ENCODE data around the gene DNAH5. TPM values are rescaled to one million over a fixed set of nuclear protein-coding genes. Genes with fewer than 3 reads are reported as not detected.

Gene DNAH5
- polyA plus RNA-seq, 3 donors from 2014 or later = not detected

DNA sequence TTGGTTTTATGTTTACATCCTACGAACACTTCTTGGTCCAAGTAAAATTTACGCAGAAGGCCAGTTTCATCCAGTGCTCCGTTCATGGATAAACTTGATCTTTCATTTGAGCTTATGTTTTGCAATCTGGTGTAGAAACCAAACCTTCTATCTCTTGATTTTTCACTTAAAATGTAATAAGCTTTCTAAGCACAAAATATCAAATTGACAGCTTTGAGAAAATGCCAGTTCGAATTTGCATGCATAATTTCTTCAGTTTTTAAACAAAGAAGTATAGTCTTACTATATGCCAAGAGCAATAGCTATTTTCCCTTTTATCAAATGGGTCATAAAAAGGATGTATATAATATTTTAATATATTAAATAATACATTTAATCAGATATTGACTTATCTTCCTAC lies 17.8 kb downstream of the DNAH5 start:
- H3K27me3 Mint-ChIP-seq (ENCODE audit: low read depth in 3 of 3) = peaks cover 0 to 2% (median 0%) of the 10 kb centered on the region in 3 donors
- H3K9me3 Mint-ChIP-seq = no peaks in the 10 kb centered on the region
- H3K36me3 Mint-ChIP-seq = no peaks in the 10 kb centered on the region
- no peak for DNase-seq
- H3K27ac Mint-ChIP-seq = no peak overlapping the region
- no peaks in the 10 kb centered on the region for H3K4me1 Mint-ChIP-seq
- no peak overlapping the region for H3K4me3 Mint-ChIP-seq

DNA sequence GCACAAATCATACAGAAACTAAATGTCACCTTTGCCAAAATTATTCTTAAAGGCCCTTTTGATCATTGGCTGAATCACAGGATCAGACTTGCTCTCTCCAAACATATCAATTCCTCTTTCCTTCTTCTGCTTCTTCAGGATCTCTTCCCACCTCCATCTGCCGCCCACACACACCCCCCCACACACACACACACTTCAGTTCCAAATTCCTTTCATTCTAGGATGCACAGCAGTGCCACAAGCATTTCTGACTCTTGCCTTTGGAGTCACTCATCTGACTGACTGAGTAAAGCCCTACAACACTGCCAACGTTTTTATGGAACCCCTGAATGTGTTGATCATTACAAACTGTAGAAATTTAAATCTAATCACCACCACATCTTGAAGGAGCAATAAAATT lies 22.9 kb downstream of the DNAH5 start:
- Mint-ChIP-seq H3K36me3 (no peaks in the 10 kb centered on the region), H3K9me3 (peaks cover 0 to 2% (median 0%) of the 10 kb centered on the region in 6 donors), H3K27me3 (ENCODE audit: low read depth in 3 of 3) (peaks cover 0 to 2% (median 2%) of the 10 kb centered on the region in 3 donors), H3K4me3 (no peak overlapping the region), H3K4me1 (no peaks in the 10 kb centered on the region), H3K27ac (no peak overlapping the region)
- no peak for DNase-seq

DNA sequence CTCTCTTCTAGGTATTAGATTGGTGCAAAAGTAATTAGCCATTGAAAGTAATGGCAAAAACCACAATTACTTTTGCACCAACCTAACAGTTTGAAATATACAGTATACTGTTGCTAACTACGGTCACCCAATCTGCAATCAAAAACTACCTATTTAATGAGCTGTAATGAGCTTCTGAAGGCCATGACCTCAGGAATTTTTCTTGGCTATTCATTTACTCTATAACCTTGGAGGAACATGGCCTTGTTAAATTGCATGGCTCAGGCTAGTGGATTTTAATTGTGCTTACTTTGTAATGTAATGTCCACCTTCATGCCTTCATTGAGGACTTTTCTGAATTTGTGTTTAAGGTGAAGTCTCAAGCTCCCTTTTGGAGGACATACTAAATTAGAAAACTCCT lies 24.7 kb downstream of the DNAH5 start:
- Mint-ChIP-seq H3K4me1 (no peaks in the 10 kb centered on the region), H3K9me3 (peaks cover 0 to 2% (median 0%) of the 10 kb centered on the region in 6 donors), H3K27ac (no peak overlapping the region), H3K27me3 (ENCODE audit: low read depth in 3 of 3) (peaks cover 0 to 2% (median 2%) of the 10 kb centered on the region in 3 donors), H3K36me3 (no peaks in the 10 kb centered on the region), H3K4me3 (no peak overlapping the region)
- DNase-seq = no peak

DNA sequence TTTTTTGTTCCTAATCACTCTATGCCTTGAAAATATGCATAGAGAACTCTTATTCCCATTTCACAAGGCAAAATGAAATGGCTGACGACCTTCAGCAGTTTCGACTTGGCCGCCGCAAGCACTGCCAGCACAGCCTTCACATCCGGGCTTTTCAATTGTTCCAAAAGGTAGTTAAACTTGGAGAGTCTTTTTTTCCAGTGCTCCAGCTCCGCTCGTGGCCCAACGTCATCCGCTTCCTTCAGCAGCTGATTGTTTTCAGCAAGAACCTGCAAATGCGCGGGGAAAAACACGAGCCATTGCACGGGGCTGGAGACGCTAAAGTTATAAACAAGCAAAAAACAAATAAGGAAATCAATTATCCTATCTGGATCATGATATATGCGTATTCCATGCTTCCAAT lies 25.4 kb downstream of the DNAH5 start:
- Mint-ChIP-seq H3K27ac (no peak overlapping the region), H3K4me3 (no peak overlapping the region), H3K4me1 (no peaks in the 10 kb centered on the region), H3K9me3 (peaks cover 0 to 2% (median 0%) of the 10 kb centered on the region in 6 donors), H3K27me3 (ENCODE audit: low read depth in 3 of 3) (peaks cover 0 to 2% (median 2%) of the 10 kb centered on the region in 3 donors), H3K36me3 (no peaks in the 10 kb centered on the region)
- no peak for DNase-seq

DNA sequence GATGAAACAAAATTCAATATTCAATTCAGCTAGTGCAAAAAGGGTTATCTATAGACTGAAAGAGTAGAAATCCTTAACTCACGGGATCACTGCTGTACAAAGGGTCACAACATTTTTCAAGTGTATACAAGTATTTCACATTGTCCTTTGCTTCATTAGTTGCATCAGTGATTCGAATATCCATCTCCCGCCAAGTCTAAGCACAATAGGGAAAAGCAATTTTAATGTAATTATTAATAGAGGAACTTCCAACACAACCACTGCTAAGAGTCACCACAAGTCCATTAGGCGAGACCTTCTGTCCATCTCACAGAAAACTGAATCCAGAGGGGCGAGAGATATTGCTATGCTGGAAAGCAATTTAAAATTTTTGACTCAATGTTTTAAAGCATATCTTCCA lies 27.4 kb downstream of the DNAH5 start:
- H3K27me3 Mint-ChIP-seq (ENCODE audit: low read depth in 3 of 3) = peaks cover 0 to 2% (median 2%) of the 10 kb centered on the region in 3 donors
- DNase-seq = no peak
- H3K4me3 Mint-ChIP-seq = no peak overlapping the region
- peaks cover 0 to 2% (median 0%) of the 10 kb centered on the region in 6 donors for H3K9me3 Mint-ChIP-seq
- H3K4me1 Mint-ChIP-seq = no peaks in the 10 kb centered on the region
- no peaks in the 10 kb centered on the region for H3K36me3 Mint-ChIP-seq
- no peak overlapping the region for H3K27ac Mint-ChIP-seq

DNA sequence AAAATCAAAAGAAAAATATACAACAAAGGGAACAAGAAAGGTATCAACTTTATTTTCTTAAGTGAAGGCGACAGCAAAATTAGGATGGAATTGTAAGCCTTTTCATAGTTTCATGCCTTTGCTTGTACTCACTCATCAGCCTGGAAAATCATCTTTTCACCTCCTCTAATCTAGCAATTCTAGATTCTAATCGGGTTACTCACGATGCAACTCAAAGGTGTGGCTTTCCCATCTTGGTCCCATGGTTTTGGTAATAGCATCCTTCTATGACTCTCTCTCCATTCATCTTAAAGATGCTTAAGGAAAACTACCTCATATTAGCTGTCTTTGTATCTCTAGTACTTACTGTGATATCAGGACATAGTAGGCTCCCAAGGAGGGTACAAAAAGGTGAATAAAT lies 30.5 kb downstream of the DNAH5 start:
- Mint-ChIP-seq H3K36me3 (no peaks in the 10 kb centered on the region), H3K27ac (no peak overlapping the region), H3K9me3 (peaks cover 0 to 2% (median 0%) of the 10 kb centered on the region in 6 donors), H3K4me1 (no peaks in the 10 kb centered on the region), H3K4me3 (no peak overlapping the region), H3K27me3 (ENCODE audit: low read depth in 3 of 3) (peaks cover 0 to 2% (median 0%) of the 10 kb centered on the region in 3 donors)
- no peak for DNase-seq

DNA sequence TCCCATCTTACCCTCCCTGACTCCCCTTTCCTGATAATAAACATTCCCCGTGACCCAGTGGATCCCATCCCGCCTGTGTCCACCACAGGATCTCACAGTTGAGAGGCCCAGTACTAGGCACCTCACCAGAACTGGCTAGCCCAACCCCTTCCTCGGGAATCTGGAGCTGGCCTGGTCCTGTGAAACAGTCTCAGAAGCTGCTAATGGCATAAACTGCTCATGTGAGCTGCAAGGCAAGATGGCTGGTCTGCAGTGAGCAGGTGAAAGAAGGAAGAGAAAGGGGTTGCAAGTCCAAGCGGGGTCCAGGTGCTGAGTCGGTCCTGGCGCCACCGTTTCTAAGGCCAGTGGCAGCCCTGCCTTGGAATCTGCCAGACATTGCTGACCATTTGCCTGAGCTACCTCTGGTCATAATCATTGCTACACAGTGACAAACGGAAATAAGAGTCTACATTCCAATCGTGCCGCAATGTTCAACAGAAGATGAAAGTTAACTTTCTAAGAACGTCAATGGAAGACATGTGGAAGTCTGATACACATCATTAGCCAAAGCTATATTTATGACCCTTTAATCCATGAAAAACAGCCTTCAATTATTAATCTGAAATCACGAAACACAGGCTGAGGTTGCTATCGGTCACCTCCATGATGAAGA lies 33.7 kb downstream of the DNAH5 start:
- Mint-ChIP-seq H3K4me3 (no peak overlapping the region), H3K27me3 (ENCODE audit: low read depth in 3 of 3) (peaks cover 0 to 2% (median 0%) of the 10 kb centered on the region in 3 donors), H3K27ac (no peak overlapping the region), H3K4me1 (no peaks in the 10 kb centered on the region), H3K9me3 (peaks cover 0 to 5% (median 0%) of the 10 kb centered on the region in 6 donors), H3K36me3 (no peaks in the 10 kb centered on the region)
- no peak for DNase-seq

DNA sequence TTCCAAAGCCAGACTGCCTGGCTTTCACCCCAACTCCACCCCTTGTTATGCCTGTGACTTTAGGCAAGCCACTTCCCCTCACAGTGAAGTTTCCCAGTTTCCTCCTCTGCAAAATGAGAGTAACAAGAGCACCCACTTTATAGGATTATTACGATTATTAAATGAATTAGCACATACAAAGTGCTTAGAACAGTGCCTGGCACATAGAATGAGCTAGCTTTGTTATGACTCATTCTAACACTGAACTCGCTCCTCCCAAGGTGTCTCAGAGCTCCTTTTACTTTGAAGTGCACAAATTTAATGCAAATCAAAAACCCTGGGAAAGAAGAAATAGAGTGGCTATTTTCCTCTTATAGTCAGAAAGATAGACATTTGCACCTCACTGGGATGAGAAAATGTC lies 34.3 kb downstream of the DNAH5 start:
- Mint-ChIP-seq H3K27ac (no peak overlapping the region), H3K27me3 (ENCODE audit: low read depth in 3 of 3) (peaks cover 0 to 2% (median 0%) of the 10 kb centered on the region in 3 donors), H3K4me1 (no peaks in the 10 kb centered on the region), H3K9me3 (peaks cover 0 to 5% (median 0%) of the 10 kb centered on the region in 6 donors), H3K4me3 (no peak overlapping the region), H3K36me3 (no peaks in the 10 kb centered on the region)
- no peak for DNase-seq

DNA sequence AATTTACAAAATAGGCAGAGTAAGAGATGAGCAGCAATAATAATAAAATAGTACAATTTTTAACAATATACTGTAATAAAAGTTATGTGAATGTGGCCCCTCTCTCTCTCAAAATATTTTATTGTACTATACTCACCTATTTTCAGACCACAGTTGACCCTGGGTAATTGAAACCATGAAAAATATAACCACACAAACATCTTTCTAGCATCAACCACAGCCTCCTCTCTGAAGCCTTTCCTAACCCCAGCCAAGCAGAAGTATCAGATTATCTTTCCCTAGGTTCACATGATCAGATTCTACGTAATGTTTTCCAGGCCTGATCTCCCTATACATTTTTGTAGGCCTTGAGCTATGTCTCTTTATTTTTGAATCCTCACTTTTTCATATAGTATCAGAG lies 35.2 kb downstream of the DNAH5 start:
- no peak overlapping the region for H3K27ac Mint-ChIP-seq
- peaks cover 0 to 2% (median 0%) of the 10 kb centered on the region in 3 donors for H3K27me3 Mint-ChIP-seq (ENCODE audit: low read depth in 3 of 3)
- peaks cover 0 to 5% (median 0%) of the 10 kb centered on the region in 6 donors for H3K9me3 Mint-ChIP-seq
- H3K4me3 Mint-ChIP-seq = no peak overlapping the region
- no peak for DNase-seq
- no peaks in the 10 kb centered on the region for H3K4me1 Mint-ChIP-seq
- no peaks in the 10 kb centered on the region for H3K36me3 Mint-ChIP-seq

DNA sequence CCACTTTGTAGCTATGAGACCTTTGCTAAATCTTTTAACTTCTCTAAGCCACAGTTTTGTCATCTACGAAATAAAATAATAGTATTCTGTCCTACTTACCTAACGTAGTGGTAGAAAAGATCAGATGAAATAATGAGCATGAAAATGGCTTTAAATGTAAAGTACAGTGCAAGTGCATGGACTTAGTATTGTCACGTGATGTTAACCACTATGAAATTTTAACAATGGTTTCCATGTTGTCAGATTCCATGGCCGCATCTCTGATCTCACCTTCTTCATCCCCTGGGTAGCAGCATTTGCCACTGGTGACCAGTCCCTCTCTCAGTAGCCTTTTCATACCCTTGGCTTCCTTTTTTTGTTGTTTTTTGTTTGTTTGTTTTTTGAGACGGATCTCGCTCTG lies 45.9 kb downstream of the DNAH5 start:
- peaks cover 2 to 3% (median 2%) of the 10 kb centered on the region in 3 donors for H3K27me3 Mint-ChIP-seq (ENCODE audit: low read depth in 3 of 3)
- H3K4me1 Mint-ChIP-seq = no peaks in the 10 kb centered on the region
- H3K36me3 Mint-ChIP-seq = no peaks in the 10 kb centered on the region
- no peak for DNase-seq
- no peak overlapping the region for H3K4me3 Mint-ChIP-seq
- no peak overlapping the region for H3K27ac Mint-ChIP-seq
- H3K9me3 Mint-ChIP-seq = peaks cover 0 to 15% (median 6%) of the 10 kb centered on the region in 6 donors

DNA sequence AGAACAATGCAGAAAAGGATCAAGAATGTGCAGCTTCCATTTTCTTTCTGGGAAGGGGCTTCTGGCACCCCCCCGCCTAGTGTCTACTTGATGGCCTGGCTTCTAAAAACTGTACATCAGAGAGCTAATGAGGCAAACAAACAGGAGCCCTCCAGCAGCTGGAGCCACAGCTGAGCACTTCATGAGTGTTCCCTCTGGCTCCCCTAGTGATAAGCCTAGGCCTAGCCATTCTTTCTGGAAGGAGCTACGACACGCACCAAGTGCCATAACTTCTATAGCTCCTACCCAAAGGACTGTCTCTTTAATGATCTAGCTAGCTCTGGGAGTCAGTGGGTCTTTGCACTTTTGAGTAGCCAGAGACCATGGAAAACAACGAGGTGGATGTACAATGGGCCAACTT lies 66.1 kb downstream of the DNAH5 start:
- no peak for DNase-seq
- H3K9me3 Mint-ChIP-seq = peaks cover 11 to 22% (median 15%) of the 10 kb centered on the region in 6 donors

DNA sequence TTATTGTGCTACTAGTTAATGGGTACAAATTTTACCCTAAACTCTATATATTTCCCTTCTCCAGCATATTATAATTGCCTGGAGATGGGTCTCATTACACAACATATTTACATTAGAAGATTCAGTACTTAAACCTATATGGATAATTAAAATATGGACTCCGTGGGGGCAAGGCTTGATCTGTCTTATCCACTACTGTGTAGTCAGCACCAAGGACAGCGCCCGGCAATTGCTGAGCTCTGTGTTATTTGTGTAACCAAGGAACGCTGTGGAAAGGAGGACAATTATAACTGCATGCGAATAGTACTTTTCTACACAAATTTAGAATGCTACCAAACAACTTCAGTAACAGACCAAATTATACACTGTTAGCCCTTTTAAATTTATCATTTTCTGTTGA lies 77.7 kb downstream of the DNAH5 start:
- no peaks in the 10 kb centered on the region for H3K4me1 Mint-ChIP-seq
- H3K9me3 Mint-ChIP-seq = peaks cover 2 to 18% (median 4%) of the 10 kb centered on the region in 6 donors
- no peaks in the 10 kb centered on the region for H3K36me3 Mint-ChIP-seq
- H3K27me3 Mint-ChIP-seq (ENCODE audit: low read depth in 3 of 3) = no peaks in the 10 kb centered on the region
- no peak overlapping the region for H3K4me3 Mint-ChIP-seq
- no peak for DNase-seq
- no peak overlapping the region for H3K27ac Mint-ChIP-seq

More for the DNA sequence above, 66.1 kb downstream of the DNAH5 start:
- no peaks in the 10 kb centered on the region for H3K36me3 Mint-ChIP-seq
- peaks cover 0 to 3% (median 2%) of the 10 kb centered on the region in 3 donors for H3K27me3 Mint-ChIP-seq (ENCODE audit: low read depth in 3 of 3)
- H3K27ac Mint-ChIP-seq = no peak overlapping the region
- no peak overlapping the region for H3K4me3 Mint-ChIP-seq
- H3K4me1 Mint-ChIP-seq = no peaks in the 10 kb centered on the region

DNA sequence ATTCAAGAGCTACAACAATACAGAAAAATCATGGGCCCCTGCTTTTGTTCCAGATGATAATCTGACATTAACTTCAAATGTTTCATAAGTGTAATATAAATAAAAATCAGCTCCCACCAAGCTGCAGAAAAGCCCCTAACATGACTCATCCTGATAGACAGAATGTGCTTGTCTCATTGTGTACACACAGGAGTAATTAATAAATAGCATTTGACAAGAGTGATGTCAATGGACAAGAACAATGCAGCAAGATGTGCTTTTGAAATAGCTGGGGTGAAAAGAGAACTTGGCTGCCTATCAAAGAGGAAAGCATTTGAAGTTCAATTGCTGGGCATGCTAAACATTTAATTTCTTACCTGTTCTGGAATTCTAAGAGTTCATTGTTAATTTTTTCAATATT lies 79.2 kb downstream of the DNAH5 start:
- no peak overlapping the region for H3K27ac Mint-ChIP-seq

DNA sequence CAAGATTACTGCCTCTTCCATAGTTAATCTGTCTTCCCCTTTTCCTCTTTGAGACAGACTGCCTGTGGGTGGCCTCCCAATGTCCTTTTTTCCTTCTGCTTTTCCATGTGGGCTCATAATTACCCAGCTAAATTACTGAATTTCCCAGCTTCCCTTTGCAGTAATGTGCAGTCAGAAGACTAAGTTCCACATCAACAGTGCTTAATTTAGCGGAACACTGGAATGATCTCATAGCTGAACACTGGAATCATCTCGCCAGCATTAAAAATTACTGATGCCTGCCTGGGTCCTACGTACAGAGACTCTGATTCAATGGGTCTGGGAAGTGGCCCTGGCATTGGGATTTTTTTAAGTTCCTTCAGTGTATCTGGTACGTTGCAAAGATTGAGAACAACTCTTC lies 84.3 kb downstream of the DNAH5 start:
- H3K27me3 Mint-ChIP-seq (ENCODE audit: low read depth in 3 of 3) = no peaks in the 10 kb centered on the region
- no peak overlapping the region for H3K27ac Mint-ChIP-seq

More for the DNA sequence above, 79.2 kb downstream of the DNAH5 start:
- no peak for DNase-seq
- no peaks in the 10 kb centered on the region for H3K27me3 Mint-ChIP-seq (ENCODE audit: low read depth in 3 of 3)
- no peaks in the 10 kb centered on the region for H3K36me3 Mint-ChIP-seq
- H3K9me3 Mint-ChIP-seq = peaks cover 4 to 18% (median 8%) of the 10 kb centered on the region in 6 donors
- H3K4me3 Mint-ChIP-seq = no peak overlapping the region
- no peaks in the 10 kb centered on the region for H3K4me1 Mint-ChIP-seq

More for the DNA sequence above, 84.3 kb downstream of the DNAH5 start:
- Mint-ChIP-seq H3K4me3 (no peak overlapping the region), H3K36me3 (peaks cover 0 to 4% (median 0%) of the 10 kb centered on the region in 3 donors), H3K4me1 (no peaks in the 10 kb centered on the region), H3K9me3 (peaks cover 11 to 28% (median 18%) of the 10 kb centered on the region in 6 donors)
- no peak for DNase-seq

All from immature natural killer cell (primary cell).